Fibroblast of peridontal ligament (primary cell): Measurements from ENCODE around the gene NPPB.

Source experiments
- DNase-seq: peaks from one replicate; pipeline ENCODE4 v3.0.0-alpha.2; 2010; ENCODE audit errors: extremely low read depth

NPPB gene

GRCh38 chr1:11880911-11881748, 22.4 kb upstream of the NPPB start:
- no peak for DNase-seq

- no peak for DNase-seq
These were observed 21.4 kb upstream of the NPPB start for GRCh38 chr1:11880181-11880575.

- no peak for DNase-seq
These were observed 20.8 kb upstream of the NPPB start for GRCh38 chr1:11879311-11880180.

GRCh38 chr1:11878891-11879190, 20.1 kb upstream of the NPPB start:
- DNase-seq = no peak

- DNase-seq = no peak
These were observed 19.5 kb upstream of the NPPB start for GRCh38 chr1:11878081-11878890.

- no peak for DNase-seq
These were observed 18.3 kb upstream of the NPPB start for GRCh38 chr1:11877074-11877473.

- DNase-seq = no peak
These were observed 16.3 kb upstream of the NPPB start for GRCh38 chr1:11875094-11875493.

GRCh38 chr1:11874624-11875023, 15.9 kb upstream of the NPPB start:
- no peak for DNase-seq

- no peak for DNase-seq
These were observed 15.5 kb upstream of the NPPB start for GRCh38 chr1:11874258-11874562.

GRCh38 chr1:11873395-11874257, 14.9 kb upstream of the NPPB start:
- no peak for DNase-seq

- DNase-seq = no peak
These were observed 13.8 kb upstream of the NPPB start for GRCh38 chr1:11872545-11872944.

- no peak for DNase-seq
These were observed 11.0 kb upstream of the NPPB start for GRCh38 chr1:11869650-11870207.

GRCh38 chr1:11869104-11869503, 10.4 kb upstream of the NPPB start:
- no peak for DNase-seq

GRCh38 chr1:11868331-11868980, 9.7 kb upstream of the NPPB start:
- no peak for DNase-seq

- DNase-seq = no peak
These were observed 4.1 kb upstream of the NPPB start for GRCh38 chr1:11862890-11863289.

GRCh38 chr1:11860587-11860986, 1.8 kb upstream of the NPPB start:
- DNase-seq = no peak

GRCh38 chr1:11860083-11860482, 1.3 kb upstream of the NPPB start:
- DNase-seq = no peak

GRCh38 chr1:11858968-11859871, 475 bp upstream of the NPPB start:
- DNase-seq = peak; percentile 37

GRCh38 chr1:11858158-11858557, 587 bp downstream of the NPPB start:
- DNase-seq = no peak
